Subcutaneous abdominal adipose tissue (tissue), 5 donors: ENCODE data around the gene IGSF10.

Source experiments
- H3K27ac ChIP-seq: one replicate; pipeline ENCODE4 v1.7.0; 2013; ENCODE audit warnings: low read depth, mild to moderate bottlenecking, inconsistent platforms, low read length, moderate library complexity
- H3K27me3 ChIP-seq, 5 donors: one replicate each; pipeline ENCODE4 v1.7.0; 2013; ENCODE audit warnings: low read length in 5 of 5, inconsistent platforms in 1 of 5; ENCODE audit not compliant: control insufficient read depth in 5 of 5, insufficient read depth in 4 of 5
- H3K36me3 ChIP-seq, 5 donors: one replicate each; pipeline ENCODE4 v1.7.0; 2013; ENCODE audit warnings: low read length in 5 of 5; ENCODE audit not compliant: control insufficient read depth in 5 of 5, insufficient read depth in 5 of 5
- H3K4me1 ChIP-seq, 5 donors: one replicate each; pipeline ENCODE4 v1.7.0; 2013; ENCODE audit warnings: low read length in 5 of 5, mild to moderate bottlenecking in 3 of 5, moderate library complexity in 1 of 5; ENCODE audit not compliant: control insufficient read depth in 5 of 5, insufficient read depth in 5 of 5
- H3K4me3 ChIP-seq, 5 donors: one replicate each; pipeline ENCODE4 v1.7.0; 2013; ENCODE audit warnings: low read length in 5 of 5, low read depth in 1 of 5
- H3K9ac ChIP-seq, 5 donors: one replicate each; pipeline ENCODE4 v1.7.0; 2013; ENCODE audit warnings: low read length in 5 of 5, mild to moderate bottlenecking in 4 of 5, moderate library complexity in 3 of 5
- H3K9me3 ChIP-seq, 5 donors: one replicate each; pipeline ENCODE4 v1.7.0; 2013; ENCODE audit warnings: low read length in 5 of 5; ENCODE audit not compliant: control insufficient read depth in 5 of 5
- donor health status: healthy.
- donor health status: healthy.
- donor health status: healthy.
- donor health status: healthy.
- donor health status: healthy.

Gene IGSF10

DNA sequence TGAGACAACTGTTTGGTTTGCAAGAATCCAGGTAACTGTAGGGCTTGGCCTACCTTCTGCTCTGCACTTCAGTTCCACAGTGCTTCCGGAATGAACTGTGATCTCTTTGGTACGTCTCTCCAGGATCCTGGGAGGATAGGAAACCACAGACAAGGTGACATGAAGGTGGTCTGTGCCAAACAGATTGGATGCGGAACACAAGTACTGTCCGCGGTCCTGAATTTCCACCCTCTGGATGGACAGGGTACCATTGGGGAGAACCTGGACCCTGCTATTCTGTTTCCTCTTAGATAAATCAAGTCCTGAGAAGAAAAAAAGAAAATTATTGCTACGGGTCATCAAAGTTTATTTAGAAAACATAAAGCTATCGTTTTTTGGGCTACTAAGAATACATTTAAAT lies 17.3 kb downstream of the IGSF10 start:
- Histone ChIP-seq H3K36me3 (peaks cover 0 to 3% (median 0%) of the 10 kb centered on the region in 5 donors), H3K9ac (no peak overlapping the region), H3K4me3 (no peak overlapping the region), H3K27ac (no peak overlapping the region), H3K27me3 (no peaks in the 10 kb centered on the region), H3K4me1 (peaks cover 0 to 8% (median 5%) of the 10 kb centered on the region in 5 donors), H3K9me3 (peaks cover 0 to 11% (median 0%) of the 10 kb centered on the region in 5 donors)

DNA sequence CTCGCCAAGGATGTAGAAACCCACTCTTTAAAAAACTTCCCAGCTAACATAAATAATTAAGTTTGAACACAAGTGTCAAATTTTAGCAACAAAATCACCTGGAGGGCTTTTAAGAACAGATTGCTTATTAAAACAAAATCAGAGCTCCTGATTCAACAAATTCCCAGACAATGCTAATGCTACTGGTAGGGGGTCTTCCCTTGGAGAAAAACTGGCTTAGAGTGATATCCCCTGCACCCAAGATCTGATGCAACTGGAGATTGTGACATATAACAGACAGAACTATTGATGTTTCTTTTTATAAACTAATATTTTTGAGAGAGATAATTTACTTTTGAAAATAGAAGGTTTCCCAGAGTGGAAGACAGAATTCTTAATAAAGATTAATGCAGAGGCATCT lies 19.9 kb downstream of the IGSF10 start:
- no peaks in the 10 kb centered on the region for H3K27me3 ChIP-seq
- peaks cover 0 to 7% (median 0%) of the 10 kb centered on the region in 5 donors for H3K9me3 ChIP-seq
- H3K9ac ChIP-seq = no peak overlapping the region
- H3K4me1 ChIP-seq = peaks cover 0 to 8% (median 5%) of the 10 kb centered on the region in 5 donors
- no peak overlapping the region for H3K4me3 ChIP-seq
- H3K27ac ChIP-seq = no peak overlapping the region
- peaks cover 0 to 3% (median 0%) of the 10 kb centered on the region in 5 donors for H3K36me3 ChIP-seq

DNA sequence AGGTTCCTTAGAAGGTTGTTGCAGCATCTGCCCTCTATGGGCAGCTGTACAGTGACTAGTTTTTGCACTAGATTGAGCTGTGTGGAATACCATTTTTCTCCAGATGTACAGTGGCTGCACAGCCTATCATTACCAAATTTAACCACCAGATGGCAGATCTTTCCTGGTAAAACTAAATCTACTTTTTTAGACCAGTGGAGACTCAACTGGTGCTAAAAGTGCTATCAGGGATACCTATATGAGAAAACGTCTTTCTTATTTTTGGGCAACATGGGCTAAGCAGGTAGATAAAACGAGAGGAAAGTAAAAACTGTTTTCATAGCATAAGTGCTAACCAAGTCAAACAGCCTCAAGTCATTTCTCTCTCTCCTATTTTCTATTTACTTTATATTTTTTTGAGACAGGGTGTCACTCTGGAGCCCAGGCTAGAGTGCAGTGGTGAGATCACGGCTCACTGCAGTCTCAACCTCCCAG lies 21.2 kb downstream of the IGSF10 start:
- Histone ChIP-seq H3K9ac (no peak overlapping the region), H3K36me3 (peaks cover 0 to 3% (median 0%) of the 10 kb centered on the region in 5 donors), H3K27ac (no peak overlapping the region), H3K4me1 (no peaks in the 10 kb centered on the region), H3K9me3 (no peaks in the 10 kb centered on the region), H3K27me3 (no peaks in the 10 kb centered on the region), H3K4me3 (no peak overlapping the region)

DNA sequence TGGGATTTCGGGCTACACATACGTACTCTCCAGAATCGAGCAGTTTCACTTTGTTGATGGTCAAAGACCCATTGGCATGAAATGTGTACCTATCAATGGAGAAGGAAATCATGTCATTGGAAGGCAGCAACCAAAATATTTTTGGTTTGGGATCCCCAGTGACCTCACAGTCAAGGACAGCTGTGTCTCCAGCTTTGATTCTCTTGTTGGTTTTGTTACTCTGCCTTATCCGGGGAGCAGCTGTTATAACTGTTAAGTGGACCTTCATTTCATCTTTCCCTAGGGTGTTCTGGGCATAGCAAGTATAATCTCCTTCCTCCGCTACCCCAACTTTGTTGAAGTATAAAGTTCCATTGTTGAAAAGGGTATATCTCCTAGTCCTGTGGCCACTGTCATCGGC lies 23.0 kb downstream of the IGSF10 start:
- Histone ChIP-seq H3K27me3 (no peaks in the 10 kb centered on the region), H3K9me3 (no peaks in the 10 kb centered on the region), H3K4me1 (no peaks in the 10 kb centered on the region), H3K27ac (no peak overlapping the region), H3K9ac (no peak overlapping the region), H3K36me3 (no peaks in the 10 kb centered on the region), H3K4me3 (no peak overlapping the region)

DNA sequence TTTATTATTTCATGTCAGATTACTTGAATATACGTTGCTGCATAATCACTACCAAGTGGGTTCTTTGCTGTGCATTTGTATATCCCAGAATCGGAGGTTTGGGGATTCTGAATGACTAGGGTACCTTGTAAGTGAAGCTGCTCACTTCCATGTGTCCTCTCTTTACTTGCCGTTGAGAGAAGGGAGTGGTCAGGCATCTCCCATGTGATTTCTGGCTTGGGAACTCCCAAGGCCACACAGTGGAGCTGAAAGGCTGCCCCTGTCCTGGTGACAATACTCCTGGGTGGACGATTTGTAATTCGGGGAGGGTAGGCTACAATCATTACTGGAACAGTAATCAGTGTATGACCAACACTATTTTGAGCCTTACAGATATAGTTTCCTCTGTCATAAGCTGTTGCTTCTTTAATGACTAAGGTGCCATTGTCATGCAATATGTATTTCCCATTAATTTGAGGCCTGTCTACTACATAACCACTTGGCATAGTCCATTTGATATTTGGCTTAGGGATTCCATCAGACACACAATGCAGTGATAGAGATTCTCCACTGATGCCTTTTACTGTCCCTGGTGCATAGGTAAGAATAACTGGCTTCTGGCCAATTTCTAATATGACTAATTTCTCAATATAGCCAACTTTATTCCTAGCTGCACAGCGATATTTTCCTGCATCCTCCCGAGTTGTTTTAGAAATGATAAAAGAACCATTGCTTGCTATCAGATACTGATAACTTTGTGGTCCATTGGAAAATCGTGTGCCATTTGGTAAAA lies 24.0 kb downstream of the IGSF10 start:
- Histone ChIP-seq H3K27ac (no peak overlapping the region), H3K4me3 (no peak overlapping the region), H3K4me1 (no peaks in the 10 kb centered on the region), H3K27me3 (no peaks in the 10 kb centered on the region), H3K36me3 (no peaks in the 10 kb centered on the region), H3K9me3 (no peaks in the 10 kb centered on the region), H3K9ac (no peak overlapping the region)

DNA sequence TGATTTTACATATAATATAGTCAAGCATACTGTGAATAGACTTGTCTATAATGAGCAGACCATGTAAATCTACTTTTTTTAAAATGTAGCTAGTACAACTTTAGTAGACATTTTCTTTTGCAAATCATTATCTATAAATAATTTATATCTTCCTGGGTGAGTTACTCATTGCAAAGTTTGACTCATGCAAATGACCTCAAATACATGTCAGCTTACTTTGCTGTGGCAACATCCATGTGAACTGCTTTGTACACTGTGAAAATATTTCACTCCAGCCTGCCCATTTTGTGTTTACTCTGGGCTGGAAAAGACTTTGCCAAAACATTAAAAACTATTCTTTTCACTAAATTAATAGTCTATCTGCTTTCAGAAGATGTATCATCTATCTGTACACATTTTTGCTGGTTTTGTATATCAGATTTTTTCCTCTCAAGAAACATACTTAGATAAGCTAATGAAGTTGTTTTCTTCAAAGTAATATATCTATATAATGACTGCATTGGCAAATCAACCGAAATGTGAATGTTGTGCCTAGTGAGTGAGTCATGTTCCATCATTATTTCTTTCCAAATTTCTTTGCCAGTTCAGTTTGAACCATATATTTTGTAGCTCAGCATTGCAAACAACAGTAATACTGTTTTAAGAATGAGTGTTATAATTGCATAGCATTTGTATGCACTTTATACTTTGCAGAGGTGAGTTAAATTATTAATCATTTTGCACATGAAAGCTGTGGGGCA lies 26.5 kb downstream of the IGSF10 start:
- Histone ChIP-seq H3K27ac (no peak overlapping the region), H3K36me3 (no peaks in the 10 kb centered on the region), H3K9ac (no peak overlapping the region), H3K27me3 (no peaks in the 10 kb centered on the region), H3K4me3 (no peak overlapping the region), H3K9me3 (no peaks in the 10 kb centered on the region), H3K4me1 (no peaks in the 10 kb centered on the region)

DNA sequence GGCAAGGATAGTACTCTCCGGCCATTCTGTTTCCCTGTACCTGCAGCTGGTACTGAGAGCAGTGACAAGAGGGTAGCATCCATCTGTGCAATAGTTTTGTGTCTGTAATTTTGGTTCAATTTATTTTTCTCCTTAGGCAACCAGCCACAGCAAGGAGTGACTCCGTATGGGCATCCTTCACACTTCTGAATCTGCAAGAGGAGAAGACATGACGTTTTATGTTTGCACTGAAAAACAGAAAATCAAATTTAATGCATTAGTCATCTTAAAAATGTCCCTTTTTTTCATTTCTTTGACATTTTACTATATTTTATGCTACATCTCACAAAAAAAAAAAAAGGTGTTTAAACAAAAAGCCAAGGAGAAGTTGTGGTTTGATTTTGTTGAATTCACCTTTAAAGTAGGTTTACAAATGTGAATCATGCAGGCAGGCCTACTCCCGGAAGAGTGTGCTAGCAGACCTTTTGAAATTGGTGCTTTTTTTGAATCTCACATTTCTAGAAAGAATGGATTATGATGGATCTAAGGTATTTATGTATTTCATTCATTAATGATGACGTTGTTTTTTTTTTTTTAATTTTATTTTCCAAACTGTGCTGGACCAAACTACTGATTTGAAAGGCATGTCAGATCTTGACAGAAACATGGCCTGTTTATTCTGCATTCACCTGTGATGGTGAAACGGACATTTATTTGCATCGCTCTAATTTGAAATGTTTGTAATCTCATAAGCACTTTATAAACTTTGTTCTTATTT lies 28.1 kb downstream of the IGSF10 start:
- no peak overlapping the region for H3K9ac ChIP-seq
- H3K9me3 ChIP-seq = no peaks in the 10 kb centered on the region
- no peak overlapping the region for H3K4me3 ChIP-seq

DNA sequence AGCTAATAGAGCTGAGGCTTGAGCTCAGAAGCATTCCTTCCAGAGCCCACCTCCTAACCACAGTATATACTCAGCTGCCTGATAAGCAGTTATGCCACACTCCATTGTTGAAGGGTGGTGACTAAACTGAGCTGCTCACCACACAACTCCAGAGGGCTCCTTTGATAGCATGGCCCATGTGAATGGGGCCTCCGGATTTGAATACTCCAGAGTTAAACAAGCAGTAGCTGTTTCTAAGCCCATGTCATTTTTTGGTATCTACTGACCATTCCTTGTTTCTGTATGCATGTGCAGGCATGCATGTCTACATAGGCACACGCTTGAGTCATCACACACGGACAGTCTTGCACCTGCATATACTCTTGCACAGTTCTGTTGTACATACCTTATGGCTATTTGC lies 28.9 kb downstream of the IGSF10 start:
- Histone ChIP-seq H3K36me3 (no peaks in the 10 kb centered on the region), H3K27ac (no peak overlapping the region), H3K9me3 (no peaks in the 10 kb centered on the region), H3K4me1 (no peaks in the 10 kb centered on the region), H3K9ac (no peak overlapping the region), H3K4me3 (no peak overlapping the region), H3K27me3 (no peaks in the 10 kb centered on the region)

More for the DNA sequence above, 28.1 kb downstream of the IGSF10 start:
- H3K27ac ChIP-seq = no peak overlapping the region
- H3K27me3 ChIP-seq = no peaks in the 10 kb centered on the region
- H3K4me1 ChIP-seq = no peaks in the 10 kb centered on the region
- H3K36me3 ChIP-seq = no peaks in the 10 kb centered on the region

DNA sequence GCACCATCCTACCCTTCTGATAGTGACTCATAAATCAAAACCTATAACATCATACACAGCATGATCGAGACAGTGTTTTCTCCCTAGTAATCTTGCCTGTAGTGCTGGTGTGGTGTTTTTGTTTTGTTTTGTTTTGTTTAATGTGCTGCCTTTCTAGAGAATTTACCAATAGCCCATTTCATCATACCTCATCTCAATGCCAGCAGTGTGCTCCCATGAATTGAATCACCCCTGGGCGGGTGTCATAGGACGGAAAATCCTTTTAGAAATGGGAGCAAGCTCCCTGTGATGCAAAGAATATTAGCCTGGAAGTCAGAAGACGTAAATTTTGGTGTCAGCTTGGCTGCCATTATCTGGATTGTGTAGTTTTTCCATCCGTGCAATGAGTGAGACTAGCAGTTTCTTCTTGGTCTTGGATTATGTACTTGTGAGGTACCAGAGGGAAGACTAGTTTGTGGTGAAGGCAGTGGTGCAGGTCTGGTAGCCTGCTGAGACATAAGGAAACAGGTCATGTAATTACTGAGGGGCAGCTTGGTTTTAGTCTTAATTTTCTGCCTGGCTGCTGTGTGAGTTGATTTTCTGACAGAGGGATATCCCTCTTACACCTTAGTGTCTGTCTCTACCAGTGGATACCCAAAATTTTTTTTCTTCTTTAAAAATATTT lies 29.9 kb downstream of the IGSF10 start:
- no peaks in the 10 kb centered on the region for H3K9me3 ChIP-seq
- H3K4me1 ChIP-seq = no peaks in the 10 kb centered on the region

More for the DNA sequence above, 29.9 kb downstream of the IGSF10 start:
- H3K27ac ChIP-seq = no peak overlapping the region
- no peaks in the 10 kb centered on the region for H3K27me3 ChIP-seq
- H3K36me3 ChIP-seq = no peaks in the 10 kb centered on the region
- H3K4me3 ChIP-seq = no peak overlapping the region
- no peak overlapping the region for H3K9ac ChIP-seq
